GM12875 (cell line): Measurements from ENCODE around the gene SMURF1.

ENCODE experiments used
- H3K4me3 ChIP-seq: one replicate; pipeline ENCODE4 v1.5.1; 2011; ENCODE audit warnings: low read depth, low read length, control low read depth
- CTCF ChIP-seq: IDR thresholded peaks from 2 replicates; pipeline ENCODE4 v1.5.1; 2011; ENCODE audit warnings: low read depth, mild to moderate bottlenecking, control low read depth, inconsistent platforms, low read length, moderate library complexity, borderline replicate concordance; ENCODE audit not compliant: insufficient read depth

Gene SMURF1

GRCh38 chr7:99039384-99039891 is 104.5 kb downstream of the SMURF1 start:
- TF ChIP-seq CTCF = no peak

GRCh38 chr7:99038086-99038855 is 105.6 kb downstream of the SMURF1 start:
- no peak for TF ChIP-seq CTCF

More at GRCh38 chr7:99039384-99039891, 104.5 kb downstream of the SMURF1 start:
- H3K4me3 ChIP-seq = no peak overlapping the region

GRCh38 chr7:99037327-99037940 is 106.5 kb downstream of the SMURF1 start:
- no peak for TF ChIP-seq CTCF
- no peak overlapping the region for H3K4me3 ChIP-seq

More at GRCh38 chr7:99038086-99038855, 105.6 kb downstream of the SMURF1 start:
- H3K4me3 ChIP-seq = no peak overlapping the region

GRCh38 chr7:99036546-99037111 is 107.3 kb downstream of the SMURF1 start:
- no peak overlapping the region for H3K4me3 ChIP-seq
- peak; percentile 14; the same call in 1 of the 2 replicates for TF ChIP-seq CTCF

GRCh38 chr7:99035723-99036545 is 108.0 kb downstream of the SMURF1 start:
- no peak overlapping the region for H3K4me3 ChIP-seq
- TF ChIP-seq CTCF = no peak

- no peak overlapping the region for H3K4me3 ChIP-seq
- no peak for TF ChIP-seq CTCF
Observed at GRCh38 chr7:99034932-99035722, 108.8 kb downstream of the SMURF1 start.
